ENCODE data around the gene PAN2. TPM values are rescaled to one million over a fixed set of nuclear protein-coding genes. Genes with fewer than 3 reads are reported as not detected.

PAN2 gene, protein sequence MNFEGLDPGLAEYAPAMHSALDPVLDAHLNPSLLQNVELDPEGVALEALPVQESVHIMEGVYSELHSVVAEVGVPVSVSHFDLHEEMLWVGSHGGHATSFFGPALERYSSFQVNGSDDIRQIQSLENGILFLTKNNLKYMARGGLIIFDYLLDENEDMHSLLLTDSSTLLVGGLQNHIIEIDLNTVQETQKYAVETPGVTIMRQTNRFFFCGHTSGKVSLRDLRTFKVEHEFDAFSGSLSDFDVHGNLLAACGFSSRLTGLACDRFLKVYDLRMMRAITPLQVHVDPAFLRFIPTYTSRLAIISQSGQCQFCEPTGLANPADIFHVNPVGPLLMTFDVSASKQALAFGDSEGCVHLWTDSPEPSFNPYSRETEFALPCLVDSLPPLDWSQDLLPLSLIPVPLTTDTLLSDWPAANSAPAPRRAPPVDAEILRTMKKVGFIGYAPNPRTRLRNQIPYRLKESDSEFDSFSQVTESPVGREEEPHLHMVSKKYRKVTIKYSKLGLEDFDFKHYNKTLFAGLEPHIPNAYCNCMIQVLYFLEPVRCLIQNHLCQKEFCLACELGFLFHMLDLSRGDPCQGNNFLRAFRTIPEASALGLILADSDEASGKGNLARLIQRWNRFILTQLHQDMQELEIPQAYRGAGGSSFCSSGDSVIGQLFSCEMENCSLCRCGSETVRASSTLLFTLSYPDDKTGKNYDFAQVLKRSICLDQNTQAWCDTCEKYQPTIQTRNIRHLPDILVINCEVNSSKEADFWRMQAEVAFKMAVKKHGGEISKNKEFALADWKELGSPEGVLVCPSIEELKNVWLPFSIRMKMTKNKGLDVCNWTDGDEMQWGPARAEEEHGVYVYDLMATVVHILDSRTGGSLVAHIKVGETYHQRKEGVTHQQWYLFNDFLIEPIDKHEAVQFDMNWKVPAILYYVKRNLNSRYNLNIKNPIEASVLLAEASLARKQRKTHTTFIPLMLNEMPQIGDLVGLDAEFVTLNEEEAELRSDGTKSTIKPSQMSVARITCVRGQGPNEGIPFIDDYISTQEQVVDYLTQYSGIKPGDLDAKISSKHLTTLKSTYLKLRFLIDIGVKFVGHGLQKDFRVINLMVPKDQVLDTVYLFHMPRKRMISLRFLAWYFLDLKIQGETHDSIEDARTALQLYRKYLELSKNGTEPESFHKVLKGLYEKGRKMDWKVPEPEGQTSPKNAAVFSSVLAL
- 15.7 and 22.2 TPM in 2 replicates for total RNA-seq

GRCh38 chr12:56333679-56334489, at the start of gene PAN2:
PAN2 (minus strand) TSS chr12:56334000; CDS start chr12:56333094, 906 bp downstream.

DNA sequence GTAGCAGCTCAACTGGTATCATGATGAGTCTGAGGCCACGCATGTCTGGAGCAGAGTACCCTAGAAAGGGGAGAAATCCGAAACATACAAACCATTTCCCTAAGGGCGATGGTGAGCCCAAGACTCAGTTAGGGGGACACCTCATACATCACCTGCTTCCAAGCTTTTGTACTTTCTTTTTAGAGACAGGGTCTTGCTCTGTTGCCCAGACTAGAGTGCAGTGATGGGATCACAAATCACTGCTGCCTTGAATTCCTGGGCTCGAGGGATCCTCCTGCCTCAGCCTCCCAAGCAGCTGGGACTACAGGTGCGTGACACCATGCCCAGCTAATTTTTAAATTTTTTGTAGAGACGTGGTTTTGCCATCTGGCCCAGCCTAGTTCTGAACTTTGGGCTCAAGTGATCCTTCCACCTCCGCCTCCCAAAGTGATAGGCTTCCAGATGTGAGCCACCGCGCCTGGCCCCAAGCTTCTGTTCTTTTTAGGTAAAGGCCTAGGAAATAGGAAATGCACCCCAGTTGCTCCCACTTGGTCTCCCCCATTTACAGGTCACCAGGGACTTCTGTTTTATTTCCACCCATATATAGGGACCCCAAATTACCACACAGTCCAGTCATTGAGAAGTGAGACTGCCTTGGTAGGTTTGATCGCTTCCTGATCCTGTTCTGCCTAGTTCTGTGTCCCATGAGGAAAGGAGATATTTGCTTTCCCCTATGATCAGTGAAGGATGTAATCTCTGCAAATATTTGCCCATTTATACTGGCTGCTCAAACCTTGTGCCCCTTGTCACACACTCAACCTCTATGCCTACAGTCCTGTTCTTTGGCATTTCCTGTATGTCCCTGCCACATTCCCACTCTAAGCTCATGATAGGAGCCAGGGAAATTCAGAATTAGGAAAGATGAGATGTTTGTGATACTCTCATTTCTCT, 28.6 kb upstream of the PAN2 start, which contains the start of gene APOF:
Gene APOF, minus strand, starts transcription at position 728 of the 930 bp plus-strand sequence. Its CDS starts 112 bp downstream, at position 616.

DNA sequence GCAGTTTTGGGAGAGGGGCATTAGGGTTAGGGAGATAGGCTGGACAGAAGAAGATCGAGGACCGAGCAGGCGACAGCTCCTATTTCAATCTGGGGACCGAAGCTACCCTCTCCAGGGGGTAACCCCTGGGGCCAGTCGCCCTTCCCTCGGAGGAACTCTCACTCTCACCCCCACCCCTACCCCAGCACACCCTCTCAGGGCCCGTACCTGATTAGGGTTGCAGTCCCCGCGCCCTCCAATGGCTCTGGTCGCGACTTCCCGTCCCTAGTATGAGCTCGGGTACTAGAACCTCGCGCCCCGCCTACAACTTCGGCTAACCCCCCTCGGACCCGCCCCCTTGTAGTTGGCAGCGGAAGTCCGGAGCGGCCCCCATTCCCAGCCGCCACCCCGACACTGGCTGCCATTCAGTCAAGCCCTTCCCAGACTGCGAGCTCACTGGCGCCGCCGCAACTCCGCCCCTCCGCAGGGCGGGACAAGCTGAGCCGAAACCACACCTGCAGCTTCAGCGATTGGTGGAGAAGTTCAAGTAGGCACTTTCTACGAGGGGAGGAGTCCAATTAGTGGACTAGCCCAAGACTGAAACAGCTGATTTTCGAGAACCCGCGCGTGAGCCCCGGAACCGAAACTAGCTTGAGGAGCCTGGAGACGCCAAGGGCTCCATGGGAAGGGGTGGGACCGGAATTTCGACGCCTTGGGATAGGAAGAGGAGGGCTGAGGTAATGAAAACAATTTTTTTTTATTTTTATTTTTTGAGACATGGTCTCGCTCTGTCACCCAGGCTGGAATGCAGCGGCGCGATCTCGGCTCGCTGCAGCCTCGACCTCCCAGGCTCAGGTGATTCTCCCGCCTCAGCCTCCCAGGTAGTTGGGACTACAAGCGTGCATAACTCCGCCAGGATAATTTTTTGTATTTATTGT, 26.3 kb upstream of the PAN2 start, which contains the start of gene STAT2:
Gene STAT2, minus strand, starts transcription at position 257 of the 917 bp plus-strand sequence. CDS start 3,536 bp downstream, outside the sequence.

DNA sequence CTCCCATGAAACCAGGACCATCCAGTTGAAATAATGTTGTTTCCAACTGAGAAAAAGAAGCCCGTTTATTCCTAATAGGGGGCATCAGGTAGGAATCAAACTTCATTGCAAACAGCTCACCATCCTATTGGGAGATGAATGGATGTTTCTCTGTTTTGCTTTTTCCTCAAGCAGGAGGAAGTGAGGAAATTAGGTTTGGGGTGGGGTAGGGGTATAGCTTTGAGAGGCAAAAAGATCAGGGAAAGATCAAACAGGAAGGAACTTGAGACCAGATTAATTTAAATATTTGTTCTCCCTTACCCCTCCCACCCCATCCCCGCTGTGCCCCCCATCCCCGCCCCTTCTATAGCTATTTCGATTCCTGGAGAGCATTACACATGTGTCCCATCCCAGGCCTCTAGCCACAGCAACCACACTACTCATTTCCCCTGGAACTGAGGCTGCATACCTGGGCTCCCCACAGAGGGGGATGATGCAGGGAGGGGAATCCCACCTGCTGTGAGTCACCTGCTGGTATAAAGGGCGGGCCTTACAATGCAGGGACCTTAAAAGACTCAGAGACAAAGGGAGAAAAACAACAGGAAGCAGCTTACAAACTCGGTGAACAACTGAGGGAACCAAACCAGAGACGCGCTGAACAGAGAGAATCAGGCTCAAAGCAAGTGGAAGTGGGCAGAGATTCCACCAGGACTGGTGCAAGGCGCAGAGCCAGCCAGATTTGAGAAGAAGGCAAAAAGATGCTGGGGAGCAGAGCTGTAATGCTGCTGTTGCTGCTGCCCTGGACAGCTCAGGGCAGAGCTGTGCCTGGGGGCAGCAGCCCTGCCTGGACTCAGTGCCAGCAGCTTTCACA, 4.7 kb upstream of the PAN2 start, which contains the start of gene IL23A:
Gene IL23A, plus strand, starts transcription at position 577 of the 850 bp plus-strand sequence. Its CDS starts 161 bp downstream, at position 738.

GRCh38 chr12:56315622-56316473, 18.0 kb downstream of the PAN2 start, which contains the start of gene CNPY2:
CNPY2 (minus strand) TSS chr12:56315988; CDS start chr12:56315217, 771 bp downstream.

GRCh38 chr12:56299853-56300643, 33.8 kb downstream of the PAN2 start, which contains the start of gene CS:
CS (minus strand) TSS chr12:56300330; CDS start chr12:56300201, 129 bp downstream.

GRCh38 chr12:56266693-56267442, 66.9 kb downstream of the PAN2 start, which contains the start of gene COQ10A:
COQ10A (plus strand) TSS chr12:56266942; CDS start chr12:56267119, 177 bp downstream.

Other genes with a start within 250 kb of the PAN2 start
- gene PA2G4, start 229.4 kb downstream of the PAN2 start, total RNA-seq: 93.5 and 173 TPM in 2 replicates
- 1,282 and 1,487 TPM in 2 replicates for gene RPL41, start 217.4 kb downstream of the PAN2 start, total RNA-seq
- gene ZC3H10, start 215.7 kb downstream of the PAN2 start, total RNA-seq: 4.5 and 5.3 TPM in 2 replicates
- gene ESYT1, start 205.7 kb downstream of the PAN2 start, total RNA-seq: 136 and 210 TPM in 2 replicates
- 51.1 and 83.1 TPM in 2 replicates for gene MYL6B, start 181.4 kb downstream of the PAN2 start, total RNA-seq
- gene MYL6, start 175.6 kb downstream of the PAN2 start, total RNA-seq: 1,143 and 1,914 TPM in 2 replicates
- gene SMARCC2, start 144.5 kb downstream of the PAN2 start, total RNA-seq: 27.3 and 39.4 TPM in 2 replicates
- gene RNF41, start 112.1 kb downstream of the PAN2 start, total RNA-seq: 127 and 135 TPM in 2 replicates
- 21.1 and 23.6 TPM in 2 replicates for gene NABP2, start 109.7 kb downstream of the PAN2 start, total RNA-seq
- not detected in 2 replicates for gene SLC39A5, start 103.9 kb downstream of the PAN2 start, total RNA-seq
- 25.8 and 46.2 TPM in 2 replicates for gene ANKRD52, start 75.6 kb downstream of the PAN2 start, total RNA-seq
- gene COQ10A, start 67.1 kb downstream of the PAN2 start, total RNA-seq: 7.1 and 13.4 TPM in 2 replicates
- 62.4 and 198 TPM in 2 replicates for gene CS, start 33.7 kb downstream of the PAN2 start, total RNA-seq
- 97.3 and 152 TPM in 2 replicates for gene CNPY2, start 18.0 kb downstream of the PAN2 start, total RNA-seq
- gene IL23A, start 4.9 kb upstream of the PAN2 start, total RNA-seq: not detected in 2 replicates
- 173 and 265 TPM in 2 replicates for gene STAT2, start 26.1 kb upstream of the PAN2 start, total RNA-seq
- not detected in 2 replicates for gene APOF, start 28.9 kb upstream of the PAN2 start, total RNA-seq
- 3.6 and 9.3 TPM in 2 replicates for gene TIMELESS, start 115.4 kb upstream of the PAN2 start, total RNA-seq
- not detected in 2 replicates for gene MIP, start 120.7 kb upstream of the PAN2 start, total RNA-seq
- 1.2 and 1.4 TPM in 2 replicates for gene SPRYD4, start 134.6 kb upstream of the PAN2 start, total RNA-seq
- 0.18 TPM in 1 of 2 replicates, not detected in the other for gene GLS2, start 154.2 kb upstream of the PAN2 start, total RNA-seq
- 12.5 and 18.4 TPM in 2 replicates for gene RBMS2, start 187.8 kb upstream of the PAN2 start, total RNA-seq